HG02763 (cell line): ENCODE data around the gene RERG.
"Not testable (repeated sequence)": the region's sequence is repeated elsewhere in the genome, so short reads cannot be mapped to it uniquely, and the experiment has no call there.

Experiments
- ATAC-seq: cut with Tn5 transposase; IDR thresholded peaks from one replicate; pipeline ENCODE4 v1.9.1; 2021; ENCODE audit warnings: mild to moderate bottlenecking, moderate library complexity; ENCODE audit not compliant: unreplicated experiment

The RERG gene

GRCh38 chr12:15151161-15152091 is 69.8 kb downstream of the RERG start:
- ATAC-seq, result no peak

- ATAC-seq, result no peak
These were observed 74.6 kb downstream of the RERG start for GRCh38 chr12:15146585-15146984.

- ATAC-seq, result no peak
These were observed 77.8 kb downstream of the RERG start for GRCh38 chr12:15143467-15143866.

GRCh38 chr12:15142711-15143110 is 78.5 kb downstream of the RERG start:
- no peak for ATAC-seq

- ATAC-seq, result no peak
These were observed 89.8 kb downstream of the RERG start for GRCh38 chr12:15131431-15131830.

GRCh38 chr12:15130541-15130940 is 90.7 kb downstream of the RERG start:
- ATAC-seq, result no peak

- ATAC-seq, result no peak
These were observed 97.8 kb downstream of the RERG start for GRCh38 chr12:15123401-15123800.

- ATAC-seq, result no peak
These were observed 98.9 kb downstream of the RERG start for GRCh38 chr12:15122344-15122743.

- ATAC-seq, result no peak
These were observed 102.3 kb downstream of the RERG start for GRCh38 chr12:15118955-15119354.

- ATAC-seq, result no peak
These were observed 104.2 kb downstream of the RERG start for GRCh38 chr12:15116983-15117382.

- ATAC-seq, result no peak
These were observed 105.1 kb downstream of the RERG start for GRCh38 chr12:15116086-15116485.

GRCh38 chr12:15115434-15115833 is 105.8 kb downstream of the RERG start:
- ATAC-seq, result no peak

GRCh38 chr12:15114501-15114900 is 106.7 kb downstream of the RERG start:
- ATAC-seq, result no peak

GRCh38 chr12:15092826-15093225 is 128.4 kb downstream of the RERG start:
- ATAC-seq, result no peak

- ATAC-seq, result no peak
These were observed 130.8 kb downstream of the RERG start for GRCh38 chr12:15090441-15090840.

- no peak for ATAC-seq
These were observed 133.1 kb downstream of the RERG start for GRCh38 chr12:15088105-15088504.

- not testable (repeated sequence) for ATAC-seq
These were observed 143.5 kb downstream of the RERG start for GRCh38 chr12:15077751-15078150.

- no peak for ATAC-seq
These were observed 146.9 kb downstream of the RERG start for GRCh38 chr12:15074351-15074750.

- no peak for ATAC-seq
These were observed 162.1 kb downstream of the RERG start for GRCh38 chr12:15059123-15059522.
